T-helper 2 cell treated with Interferon-gamma antibody and Interleukin-4, amounts not matched to agents 5 μg/mL and 100 μg/mL, for 36 hours (primary cell): Measurements from ENCODE around the gene ZNF607.
"Not testable (repeated sequence)": the region's sequence is repeated elsewhere in the genome, so short reads cannot be mapped to it uniquely, and the experiment has no call there.

Source experiments
- DNase-seq: peaks from one replicate; pipeline ENCODE4 v3.0.0; 2021; ENCODE audit warnings: low spot score
- H3K27ac Mint-ChIP-seq: one replicate; pipeline ENCODE4 v1.8.0; 2021; ENCODE audit warnings: mild to moderate bottlenecking, mixed read lengths
- H3K27me3 Mint-ChIP-seq: one replicate; pipeline ENCODE4 v1.8.0; 2021; ENCODE audit warnings: low read depth, mixed read lengths
- H3K36me3 Mint-ChIP-seq: one replicate; pipeline ENCODE4 v1.8.0; 2021; ENCODE audit warnings: low read depth, mixed read lengths
- H3K4me1 Mint-ChIP-seq: one replicate; pipeline ENCODE4 v1.8.0; 2021; ENCODE audit warnings: low read depth, mixed read lengths
- H3K4me3 Mint-ChIP-seq: one replicate; pipeline ENCODE4 v1.8.0; 2022; ENCODE audit warnings: mild to moderate bottlenecking, moderate library complexity, mixed read lengths
- H3K9me3 Mint-ChIP-seq: one replicate; pipeline ENCODE4 v1.8.0; 2021; ENCODE audit warnings: mixed read lengths

Gene ZNF607

GRCh38 chr19:37719111-37719926 is at the start of gene ZNF607:
Gene ZNF607, minus strand, starts transcription at chr19:37719761. Its CDS starts 8,143 bp downstream, at chr19:37711618.
- Mint-ChIP-seq H3K9me3 (peaks cover 21% of the 10 kb centered on the region), H3K27ac (peak within 1 kb of the TSS; percentile 77), H3K4me1 (peaks cover 7% of the 10 kb centered on the region), H3K36me3 (peaks cover 6% of the 10 kb centered on the region), H3K4me3 (peak within 1 kb of the TSS; percentile 89), H3K27me3 (no peaks in the 10 kb centered on the region)
- peak; percentile 77 for DNase-seq

- Mint-ChIP-seq H3K9me3 (peaks cover 43% of the 10 kb centered on the region), H3K4me3 (no peak overlapping the region), H3K4me1 (no peaks in the 10 kb centered on the region), H3K27me3 (no peaks in the 10 kb centered on the region), H3K36me3 (peaks cover 32% of the 10 kb centered on the region), H3K27ac (no peak overlapping the region)
- no peak for DNase-seq
Measured at GRCh38 chr19:37763488-37763887, 43.9 kb upstream of the ZNF607 start.

GRCh38 chr19:37757683-37758082 is 38.1 kb upstream of the ZNF607 start:
- not testable (repeated sequence) for H3K27ac Mint-ChIP-seq

GRCh38 chr19:37738371-37738770 is 18.8 kb upstream of the ZNF607 start:
- Mint-ChIP-seq H3K9me3 (peaks cover 76% of the 10 kb centered on the region), H3K4me1 (no peaks in the 10 kb centered on the region), H3K27ac (no peak overlapping the region), H3K27me3 (no peaks in the 10 kb centered on the region), H3K4me3 (no peak overlapping the region), H3K36me3 (peaks cover 29% of the 10 kb centered on the region)
- DNase-seq: no peak

More at GRCh38 chr19:37757683-37758082, 38.1 kb upstream of the ZNF607 start:
- H3K27me3 Mint-ChIP-seq, H3K4me1 Mint-ChIP-seq, H3K4me3 Mint-ChIP-seq, DNase-seq: not testable (repeated sequence)
- Mint-ChIP-seq H3K36me3 (peaks cover 25% of the 10 kb centered on the region), H3K9me3 (peaks cover 43% of the 10 kb centered on the region)

GRCh38 chr19:37725181-37725580 is 5.6 kb upstream of the ZNF607 start:
- no peaks in the 10 kb centered on the region for H3K36me3 Mint-ChIP-seq
- peaks cover 15% of the 10 kb centered on the region for H3K9me3 Mint-ChIP-seq
- DNase-seq: no peak
- no peaks in the 10 kb centered on the region for H3K4me1 Mint-ChIP-seq
- H3K27ac Mint-ChIP-seq: no peak overlapping the region
- H3K27me3 Mint-ChIP-seq: no peaks in the 10 kb centered on the region
- H3K4me3 Mint-ChIP-seq: no peak overlapping the region

- H3K9me3 Mint-ChIP-seq: peaks cover 21% of the 10 kb centered on the region
- peak overlapping the region; percentile 89 for H3K4me3 Mint-ChIP-seq
- no peak for DNase-seq
- peaks cover 6% of the 10 kb centered on the region for H3K36me3 Mint-ChIP-seq
- H3K4me1 Mint-ChIP-seq: peaks cover 7% of the 10 kb centered on the region
- H3K27me3 Mint-ChIP-seq: no peaks in the 10 kb centered on the region
- peak overlapping the region; percentile 77 for H3K27ac Mint-ChIP-seq
Measured at GRCh38 chr19:37719927-37720265, 335 bp upstream of the ZNF607 start.

GRCh38 chr19:37718304-37718703 is 1.3 kb downstream of the ZNF607 start:
- Mint-ChIP-seq H3K4me3 (peak overlapping the region; percentile 89), H3K9me3 (peaks cover 25% of the 10 kb centered on the region), H3K27me3 (no peaks in the 10 kb centered on the region), H3K4me1 (peaks cover 7% of the 10 kb centered on the region), H3K36me3 (peaks cover 9% of the 10 kb centered on the region), H3K27ac (no peak overlapping the region)
- no peak for DNase-seq

- Mint-ChIP-seq H3K27me3 (no peaks in the 10 kb centered on the region), H3K36me3 (peaks cover 21% of the 10 kb centered on the region), H3K4me3 (no peak overlapping the region), H3K27ac (no peak overlapping the region), H3K4me1 (peaks cover 7% of the 10 kb centered on the region), H3K9me3 (peaks cover 37% of the 10 kb centered on the region)
- DNase-seq: no peak
Measured at GRCh38 chr19:37716140-37716539, 3.4 kb downstream of the ZNF607 start.

GRCh38 chr19:37706052-37706605 is 13.4 kb downstream of the ZNF607 start:
- no peak overlapping the region for H3K4me3 Mint-ChIP-seq
- H3K36me3 Mint-ChIP-seq: peaks cover 49% of the 10 kb centered on the region
- H3K4me1 Mint-ChIP-seq: no peaks in the 10 kb centered on the region
- H3K9me3 Mint-ChIP-seq: peaks cover 47% of the 10 kb centered on the region
- no peak for DNase-seq
- no peaks in the 10 kb centered on the region for H3K27me3 Mint-ChIP-seq
- H3K27ac Mint-ChIP-seq: no peak overlapping the region

GRCh38 chr19:37699057-37699456 is 20.5 kb downstream of the ZNF607 start:
- Mint-ChIP-seq H3K4me3 (no peak overlapping the region), H3K9me3 (peaks cover 67% of the 10 kb centered on the region), H3K36me3 (peaks cover 33% of the 10 kb centered on the region), H3K4me1 (no peaks in the 10 kb centered on the region), H3K27me3 (no peaks in the 10 kb centered on the region), H3K27ac (no peak overlapping the region)
- no peak for DNase-seq

- no peaks in the 10 kb centered on the region for H3K4me1 Mint-ChIP-seq
- H3K9me3 Mint-ChIP-seq: peaks cover 66% of the 10 kb centered on the region
- peaks cover 28% of the 10 kb centered on the region for H3K36me3 Mint-ChIP-seq
- no peak overlapping the region for H3K4me3 Mint-ChIP-seq
- no peak overlapping the region for H3K27ac Mint-ChIP-seq
- no peak for DNase-seq
- H3K27me3 Mint-ChIP-seq: no peaks in the 10 kb centered on the region
Measured at GRCh38 chr19:37698216-37698615, 21.3 kb downstream of the ZNF607 start.

- peaks cover 24% of the 10 kb centered on the region for H3K36me3 Mint-ChIP-seq
- DNase-seq: no peak
- H3K27me3 Mint-ChIP-seq: no peaks in the 10 kb centered on the region
- H3K4me3 Mint-ChIP-seq: no peak overlapping the region
- H3K4me1 Mint-ChIP-seq: peaks cover 7% of the 10 kb centered on the region
- no peak overlapping the region for H3K27ac Mint-ChIP-seq
- peaks cover 58% of the 10 kb centered on the region for H3K9me3 Mint-ChIP-seq
Measured at GRCh38 chr19:37695144-37695899, 24.2 kb downstream of the ZNF607 start.

- Mint-ChIP-seq H3K27ac (no peak overlapping the region), H3K4me1 (peaks cover 7% of the 10 kb centered on the region), H3K27me3 (no peaks in the 10 kb centered on the region), H3K9me3 (peaks cover 37% of the 10 kb centered on the region), H3K36me3 (peaks cover 10% of the 10 kb centered on the region), H3K4me3 (no peak overlapping the region)
- no peak for DNase-seq
Measured at GRCh38 chr19:37692956-37693620, 26.5 kb downstream of the ZNF607 start.
